ENCODE data around the gene ABCB9. TPM values are rescaled to one million over a fixed set of nuclear protein-coding genes. Genes with fewer than 3 reads are reported as not detected.
"Not testable (repeated sequence)": the region's sequence is repeated elsewhere in the genome, so short reads cannot be mapped to it uniquely, and the experiment has no call there.

Gene ABCB9
- total RNA-seq, 6 donors from 2014 or later, result 2.1 to 9.9 (median 4.3) TPM

- ATAC-seq (ENCODE audit: low FRiP score in 2 of 2) (peak; percentile 58 to 90), DNase-seq (peak in 1 of 2 donors; percentile 88)
- H3K4me1 ChIP-seq, result peaks cover 11 to 16% (median 15%) of the 10 kb centered on the region in 4 donors
- WGBS, 2 donors, result 18 to 46% methylated on average over 6 to 9 of the region's 9 CpGs
- peak overlapping the region; percentile 26 to 69 (median 46) for H3K27ac ChIP-seq
- H3K36me3 ChIP-seq, result no peaks in the 10 kb centered on the region
- no peaks in the 10 kb centered on the region for H3K27me3 ChIP-seq
- H3K4me3 ChIP-seq, result no peak overlapping the region
- H3K9me3 ChIP-seq, result no peaks in the 10 kb centered on the region
- no peak for TF ChIP-seq POLR2A (IDR thresholded peaks at IDR 0.05)
- TF ChIP-seq POLR2AphosphoS5 (IDR thresholded peaks at IDR 0.05), result peak in 1 of 2 donors; percentile 19
- TF ChIP-seq, protein P1, sequence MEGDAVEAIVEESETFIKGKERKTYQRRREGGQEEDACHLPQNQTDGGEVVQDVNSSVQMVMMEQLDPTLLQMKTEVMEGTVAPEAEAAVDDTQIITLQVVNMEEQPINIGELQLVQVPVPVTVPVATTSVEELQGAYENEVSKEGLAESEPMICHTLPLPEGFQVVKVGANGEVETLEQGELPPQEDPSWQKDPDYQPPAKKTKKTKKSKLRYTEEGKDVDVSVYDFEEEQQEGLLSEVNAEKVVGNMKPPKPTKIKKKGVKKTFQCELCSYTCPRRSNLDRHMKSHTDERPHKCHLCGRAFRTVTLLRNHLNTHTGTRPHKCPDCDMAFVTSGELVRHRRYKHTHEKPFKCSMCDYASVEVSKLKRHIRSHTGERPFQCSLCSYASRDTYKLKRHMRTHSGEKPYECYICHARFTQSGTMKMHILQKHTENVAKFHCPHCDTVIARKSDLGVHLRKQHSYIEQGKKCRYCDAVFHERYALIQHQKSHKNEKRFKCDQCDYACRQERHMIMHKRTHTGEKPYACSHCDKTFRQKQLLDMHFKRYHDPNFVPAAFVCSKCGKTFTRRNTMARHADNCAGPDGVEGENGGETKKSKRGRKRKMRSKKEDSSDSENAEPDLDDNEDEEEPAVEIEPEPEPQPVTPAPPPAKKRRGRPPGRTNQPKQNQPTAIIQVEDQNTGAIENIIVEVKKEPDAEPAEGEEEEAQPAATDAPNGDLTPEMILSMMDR (IDR thresholded peaks at IDR 0.05), result no peak
- peak in 1 of 4 donors; percentile 14 for TF ChIP-seq EP300 (IDR thresholded peaks at IDR 0.05)
Measured at GRCh38 chr12:122917507-122918121, 48.6 kb downstream of the ABCB9 start.

GRCh38 chr12:122909442-122910288 is 56.6 kb downstream of the ABCB9 start:
- WGBS, 2 donors, result 60 to 66% methylated on average over 12 of the region's 12 CpGs
- no peak for ATAC-seq (ENCODE audit: low FRiP score in 2 of 2)

GRCh38 chr12:122908915-122909314 is 57.3 kb downstream of the ABCB9 start:
- WGBS, 2 donors, result 96 to 98% methylated on average over 6 of the region's 6 CpGs
- ATAC-seq (ENCODE audit: low FRiP score in 2 of 2), result no peak
- no peak for DNase-seq

More at GRCh38 chr12:122909442-122910288, 56.6 kb downstream of the ABCB9 start:
- H3K9me3 ChIP-seq, result no peaks in the 10 kb centered on the region
- no peak overlapping the region for H3K27ac ChIP-seq
- DNase-seq, result no peak
- no peak overlapping the region for H3K4me3 ChIP-seq
- H3K4me1 ChIP-seq, result no peaks in the 10 kb centered on the region
- H3K27me3 ChIP-seq, result no peaks in the 10 kb centered on the region
- no peak for TF ChIP-seq POLR2A (IDR thresholded peaks at IDR 0.05)
- no peak for TF ChIP-seq EP300 (IDR thresholded peaks at IDR 0.05)
- TF ChIP-seq POLR2AphosphoS5 (IDR thresholded peaks at IDR 0.05), result no peak
- TF ChIP-seq, protein P1 (IDR thresholded peaks at IDR 0.05), result no peak
- no peaks in the 10 kb centered on the region for H3K36me3 ChIP-seq

DNA sequence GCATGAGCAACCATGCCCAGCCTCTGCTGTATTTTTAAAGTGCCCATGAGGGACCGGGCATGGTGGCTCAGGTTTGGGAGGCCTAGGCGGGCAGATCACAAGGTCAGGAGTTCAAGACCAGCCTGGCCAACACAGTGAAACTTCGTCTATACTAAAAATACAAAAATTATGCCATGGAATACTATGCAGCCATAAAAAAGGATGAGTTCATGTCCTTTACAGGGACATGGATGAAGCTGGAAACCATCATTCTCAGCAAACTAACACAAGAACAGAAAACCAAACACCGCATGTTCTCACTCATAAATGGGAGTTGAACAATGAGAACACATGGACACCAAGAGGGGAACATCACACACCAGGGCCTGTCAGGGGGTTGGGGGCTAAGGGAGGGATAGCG is 61.0 kb downstream of the ABCB9 start:
- not testable (repeated sequence) for DNase-seq; ATAC-seq (ENCODE audit: low FRiP score in 2 of 2); H3K36me3 ChIP-seq; H3K27me3 ChIP-seq; H3K4me3 ChIP-seq; H3K9me3 ChIP-seq
- Histone ChIP-seq H3K4me1 (peaks cover 0 to 12% (median 3%) of the 10 kb centered on the region in 4 donors), H3K27ac (peak overlapping the region in 1 of 4 donors; percentile 64)
- WGBS, 2 donors, result 94 to 95% methylated on average over 5 of the region's 5 CpGs

More at GRCh38 chr12:122908915-122909314, 57.3 kb downstream of the ABCB9 start:
- Histone ChIP-seq H3K4me3 (no peak overlapping the region), H3K27me3 (no peaks in the 10 kb centered on the region), H3K27ac (no peak overlapping the region), H3K4me1 (no peaks in the 10 kb centered on the region), H3K9me3 (no peaks in the 10 kb centered on the region), H3K36me3 (no peaks in the 10 kb centered on the region)
- TF ChIP-seq EP300 (IDR thresholded peaks at IDR 0.05), result no peak
- no peak for TF ChIP-seq POLR2A (IDR thresholded peaks at IDR 0.05)
- TF ChIP-seq, protein P1 (IDR thresholded peaks at IDR 0.05), result no peak
- no peak for TF ChIP-seq POLR2AphosphoS5 (IDR thresholded peaks at IDR 0.05)

- no peak for TF ChIP-seq POLR2AphosphoS5 (IDR thresholded peaks at IDR 0.05)
- TF ChIP-seq EP300 (IDR thresholded peaks at IDR 0.05), result no peak
- TF ChIP-seq POLR2A (IDR thresholded peaks at IDR 0.05), result no peak
- TF ChIP-seq, protein P1 (IDR thresholded peaks at IDR 0.05), result no peak
- WGBS, 2 donors, result 67 to 71% methylated on average over 7 of the region's 7 CpGs
- H3K27me3 ChIP-seq, result no peaks in the 10 kb centered on the region
- ATAC-seq (ENCODE audit: low FRiP score in 2 of 2), result no peak
- H3K36me3 ChIP-seq, result no peaks in the 10 kb centered on the region
- H3K27ac ChIP-seq, result no peak overlapping the region
- no peak overlapping the region for H3K4me3 ChIP-seq
- DNase-seq, result no peak
- peaks cover 1 to 12% (median 7%) of the 10 kb centered on the region in 4 donors for H3K4me1 ChIP-seq
- no peaks in the 10 kb centered on the region for H3K9me3 ChIP-seq
Measured at GRCh38 chr12:122903693-122904034, 62.6 kb downstream of the ABCB9 start.

Data from upper lobe of left lung (tissue), 6 donors.